ENCODE results near the gene SLC9A8.
"Not testable (repeated sequence)": the region's sequence is repeated elsewhere in the genome, so short reads cannot be mapped to it uniquely, and the experiment has no call there.

The SLC9A8 gene

GRCh38 chr20:49850463-49851230, 38.0 kb downstream of the SLC9A8 start:
- no peak for DNase-seq (ENCODE audit: low read depth)

- no peak for DNase-seq (ENCODE audit: low read depth)
Measured at GRCh38 chr20:49851231-49851705, 38.6 kb downstream of the SLC9A8 start.

GRCh38 chr20:49851991-49852390, 39.4 kb downstream of the SLC9A8 start:
- DNase-seq (ENCODE audit: low read depth), result no peak

- no peak for DNase-seq (ENCODE audit: low read depth)
Measured at GRCh38 chr20:49852522-49853080, 40.0 kb downstream of the SLC9A8 start.

GRCh38 chr20:49853640-49854039, 41.0 kb downstream of the SLC9A8 start:
- no peak for DNase-seq (ENCODE audit: low read depth)

- DNase-seq (ENCODE audit: low read depth), result no peak
Measured at GRCh38 chr20:49854190-49854875, 41.7 kb downstream of the SLC9A8 start.

- DNase-seq (ENCODE audit: low read depth), result no peak
Measured at GRCh38 chr20:49856904-49857303, 44.3 kb downstream of the SLC9A8 start.

- DNase-seq (ENCODE audit: low read depth), result no peak
Measured at GRCh38 chr20:49858076-49858585, 45.5 kb downstream of the SLC9A8 start.

- DNase-seq (ENCODE audit: low read depth), result no peak
Measured at GRCh38 chr20:49859011-49859410, 46.4 kb downstream of the SLC9A8 start.

GRCh38 chr20:49859807-49860206, 47.2 kb downstream of the SLC9A8 start:
- no peak for DNase-seq (ENCODE audit: low read depth)

GRCh38 chr20:49861232-49861631, 48.6 kb downstream of the SLC9A8 start:
- not testable (repeated sequence) for DNase-seq (ENCODE audit: low read depth)

- DNase-seq (ENCODE audit: low read depth), result no peak
Measured at GRCh38 chr20:49862607-49863200, 50.1 kb downstream of the SLC9A8 start.

- DNase-seq (ENCODE audit: low read depth), result no peak
Measured at GRCh38 chr20:49863666-49864065, 51.0 kb downstream of the SLC9A8 start.

GRCh38 chr20:49865559-49865958, 52.9 kb downstream of the SLC9A8 start:
- no peak for DNase-seq (ENCODE audit: low read depth)

GRCh38 chr20:49866051-49866450, 53.4 kb downstream of the SLC9A8 start:
- DNase-seq (ENCODE audit: low read depth), result no peak

- DNase-seq (ENCODE audit: low read depth), result no peak
Measured at GRCh38 chr20:49867453-49868215, 55.0 kb downstream of the SLC9A8 start.

- no peak for DNase-seq (ENCODE audit: low read depth)
Measured at GRCh38 chr20:49868538-49868937, 55.9 kb downstream of the SLC9A8 start.

GRCh38 chr20:49868964-49869363, 56.3 kb downstream of the SLC9A8 start:
- no peak for DNase-seq (ENCODE audit: low read depth)

- DNase-seq (ENCODE audit: low read depth), result no peak
Measured at GRCh38 chr20:49870261-49870660, 57.6 kb downstream of the SLC9A8 start.

GRCh38 chr20:49871391-49871948, 58.8 kb downstream of the SLC9A8 start:
- no peak for DNase-seq (ENCODE audit: low read depth)

- DNase-seq (ENCODE audit: low read depth), result no peak
Measured at GRCh38 chr20:49872056-49872455, 59.4 kb downstream of the SLC9A8 start.

Measured in stimulated activated CD8-positive, alpha-beta memory T cell treated with anti-CD3 and anti-CD28 coated beads, Interleukin-15, amount 100 ng/mL, for 24 hours (primary cell).